SH-SY5Y (cell line): Measurements from ENCODE around the gene TTC28.

ENCODE experiments used
- GATA2 ChIP-seq: IDR thresholded peaks from 2 replicates; pipeline ENCODE4 v1.6.1; 2011; ENCODE audit warnings: mild to moderate bottlenecking, low read depth, low read length
- GATA3 ChIP-seq: IDR thresholded peaks from 2 replicates; pipeline ENCODE4 v1.6.1; 2011; ENCODE audit warnings: low read depth, mild to moderate bottlenecking, low read length, moderate library complexity

DNA sequence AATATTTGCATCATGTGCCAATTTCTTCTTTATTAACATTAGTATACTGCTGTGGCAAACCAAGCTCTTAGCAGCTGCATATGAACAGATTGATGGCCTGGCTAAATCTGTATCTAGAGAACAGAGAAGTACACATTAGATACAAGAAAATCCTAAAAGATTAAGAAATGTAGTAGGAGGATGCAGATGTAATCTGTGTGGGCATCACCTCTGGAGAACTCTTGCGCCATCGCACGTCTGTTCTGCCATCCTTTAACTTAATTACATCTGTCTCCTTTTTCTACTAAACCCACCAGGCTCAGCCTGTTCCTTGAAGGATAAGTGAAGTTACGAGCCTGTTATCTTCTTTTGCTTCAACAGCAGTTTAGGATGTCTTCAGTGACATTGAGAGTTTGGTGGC lies 564.2 kb downstream of the TTC28 start:
- TF ChIP-seq GATA2 (no peak), GATA3 (no peak)
